ENCODE data around the gene HOXA4. TPM values are rescaled to one million over a fixed set of nuclear protein-coding genes. Genes with fewer than 3 reads are reported as not detected.

The HOXA4 gene
- total RNA-seq, 1 experiment from 2014 or later = 1.0 TPM

DNA sequence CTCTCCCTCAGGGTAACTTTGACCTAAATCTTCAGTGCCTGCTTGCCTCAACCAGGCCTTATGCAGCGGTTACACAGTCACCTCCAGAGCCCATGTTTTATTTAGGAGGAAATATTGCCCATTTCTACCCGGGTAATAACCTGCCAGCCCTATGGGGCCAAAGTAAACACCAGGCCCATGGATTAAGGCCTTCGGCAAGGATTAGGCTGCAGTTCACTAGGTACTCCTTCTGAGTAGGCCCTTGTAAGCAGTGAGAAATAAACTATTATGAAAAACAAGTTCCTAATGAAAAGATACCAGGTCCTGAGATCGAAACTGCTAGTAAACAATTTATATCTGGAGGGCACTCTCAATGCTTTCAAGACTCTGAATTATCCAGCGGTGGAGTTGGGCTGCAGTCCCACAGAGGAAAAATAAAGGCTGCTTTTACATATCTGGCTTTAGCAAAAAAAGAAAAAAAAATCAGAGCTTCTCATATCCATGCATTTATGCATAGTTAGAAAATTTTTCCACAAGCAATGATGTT lies 47.3 kb upstream of the HOXA4 start:
- no TSS peak for BruUV-seq (replicated peaks)
- CTCF ChIA-PET = interaction anchor here (1.4 kb wide), 2 partner anchors 11 to 16 kb away, joined by 3 read pairs; no protein-coding TSS in a partner anchor
- Mint-ChIP-seq H3K4me1 (ENCODE audit: low read depth, unreplicated experiment) (peaks cover 11% of the 10 kb centered on the region), H3K27me3 (ENCODE audit: unreplicated experiment) (no peaks in the 10 kb centered on the region), H3K4me3 (ENCODE audit: low read depth, unreplicated experiment) (no peak overlapping the region), H3K27ac (ENCODE audit: unreplicated experiment) (no peak overlapping the region), H3K36me3 (ENCODE audit: insufficient read depth, unreplicated experiment) (peaks cover 16% of the 10 kb centered on the region), H3K9me3 (ENCODE audit: low read depth, unreplicated experiment) (no peaks in the 10 kb centered on the region)
- intact Hi-C loops (cut with micrococcal nuclease; ENCODE audit: unreplicated experiment) = no loop called here
- no peak for DNase-seq
- TF ChIP-seq CTCF (IDR thresholded peaks at IDR 0.05; ENCODE audit: unreplicated experiment) = no peak

GRCh38 chr7:27176962-27177794 lies 46.6 kb upstream of the HOXA4 start:
- Mint-ChIP-seq H3K4me1 (ENCODE audit: low read depth, unreplicated experiment) (peaks cover 16% of the 10 kb centered on the region), H3K36me3 (ENCODE audit: insufficient read depth, unreplicated experiment) (peaks cover 19% of the 10 kb centered on the region), H3K27ac (ENCODE audit: unreplicated experiment) (no peak overlapping the region), H3K4me3 (ENCODE audit: low read depth, unreplicated experiment) (no peak overlapping the region), H3K9me3 (ENCODE audit: low read depth, unreplicated experiment) (no peaks in the 10 kb centered on the region), H3K27me3 (ENCODE audit: unreplicated experiment) (no peaks in the 10 kb centered on the region)
- CTCF ChIA-PET = interaction anchor here (1.4 kb wide), 2 partner anchors 12 to 15 kb away, joined by 3 read pairs; no protein-coding TSS in a partner anchor
- BruUV-seq (replicated peaks) = no TSS peak
- intact Hi-C loops (cut with micrococcal nuclease; ENCODE audit: unreplicated experiment) = no loop called here
- no peak for TF ChIP-seq CTCF (IDR thresholded peaks at IDR 0.05; ENCODE audit: unreplicated experiment)
- DNase-seq = no peak

- Mint-ChIP-seq H3K27ac (ENCODE audit: unreplicated experiment) (no peak overlapping the region), H3K4me1 (ENCODE audit: low read depth, unreplicated experiment) (peaks cover 23% of the 10 kb centered on the region), H3K9me3 (ENCODE audit: low read depth, unreplicated experiment) (no peaks in the 10 kb centered on the region), H3K4me3 (ENCODE audit: low read depth, unreplicated experiment) (no peak overlapping the region), H3K27me3 (ENCODE audit: unreplicated experiment) (no peaks in the 10 kb centered on the region), H3K36me3 (ENCODE audit: insufficient read depth, unreplicated experiment) (peaks cover 26% of the 10 kb centered on the region)
- intact Hi-C loops (cut with micrococcal nuclease; ENCODE audit: unreplicated experiment) = no loop called here
- no peak for DNase-seq
- CTCF ChIA-PET = interaction anchor here (1.4 kb wide), 1 partner anchor 12 kb away, joined by 3 read pairs; no protein-coding TSS in a partner anchor
- TF ChIP-seq CTCF (IDR thresholded peaks at IDR 0.05; ENCODE audit: unreplicated experiment) = no peak
- BruUV-seq (replicated peaks) = no TSS peak
These were observed 45.9 kb upstream of the HOXA4 start for GRCh38 chr7:27176524-27176845.

GRCh38 chr7:27175626-27176523 lies 45.3 kb upstream of the HOXA4 start:
- Mint-ChIP-seq H3K36me3 (ENCODE audit: insufficient read depth, unreplicated experiment) (peaks cover 28% of the 10 kb centered on the region), H3K27me3 (ENCODE audit: unreplicated experiment) (no peaks in the 10 kb centered on the region), H3K4me3 (ENCODE audit: low read depth, unreplicated experiment) (no peak overlapping the region), H3K4me1 (ENCODE audit: low read depth, unreplicated experiment) (peaks cover 28% of the 10 kb centered on the region), H3K9me3 (ENCODE audit: low read depth, unreplicated experiment) (no peaks in the 10 kb centered on the region), H3K27ac (ENCODE audit: unreplicated experiment) (no peak overlapping the region)
- no peak for DNase-seq
- no TSS peak for BruUV-seq (replicated peaks)
- CTCF ChIA-PET = no interaction called here
- intact Hi-C loops (cut with micrococcal nuclease; ENCODE audit: unreplicated experiment) = no loop called here
- no peak for TF ChIP-seq CTCF (IDR thresholded peaks at IDR 0.05; ENCODE audit: unreplicated experiment)
